Measurements from ENCODE around the gene NAV3.
A peak's percentile ranks its signal among the peaks of the same experiment; 100 is the strongest.
"Not testable (repeated sequence)": the region's sequence is repeated elsewhere in the genome, so short reads cannot be mapped to it uniquely, and the experiment has no call there.

NAV3 gene

GRCh38 chr12:78191611-78192010, 360.9 kb downstream of the NAV3 start:
- DNase-seq (ENCODE audit: low spot score) = no peak

- no peak for DNase-seq (ENCODE audit: low spot score)
These were observed 362.3 kb downstream of the NAV3 start for GRCh38 chr12:78192979-78193378.

GRCh38 chr12:78194448-78194847, 363.8 kb downstream of the NAV3 start:
- DNase-seq (ENCODE audit: low spot score) = no peak

GRCh38 chr12:78198896-78199295, 368.2 kb downstream of the NAV3 start:
- no peak for DNase-seq (ENCODE audit: low spot score)

GRCh38 chr12:78199926-78200325, 369.2 kb downstream of the NAV3 start:
- DNase-seq (ENCODE audit: low spot score) = no peak

GRCh38 chr12:78204926-78205325, 374.2 kb downstream of the NAV3 start:
- no peak for DNase-seq (ENCODE audit: low spot score)

- no peak for DNase-seq (ENCODE audit: low spot score)
These were observed 377.4 kb downstream of the NAV3 start for GRCh38 chr12:78208092-78208491.

- no peak for DNase-seq (ENCODE audit: low spot score)
These were observed 379.3 kb downstream of the NAV3 start for GRCh38 chr12:78209846-78210505.

- DNase-seq (ENCODE audit: low spot score) = no peak
These were observed 379.8 kb downstream of the NAV3 start for GRCh38 chr12:78210506-78210860.

- no peak for DNase-seq (ENCODE audit: low spot score)
These were observed 380.2 kb downstream of the NAV3 start for GRCh38 chr12:78210894-78211302.

- DNase-seq (ENCODE audit: low spot score) = no peak
These were observed 390.1 kb downstream of the NAV3 start for GRCh38 chr12:78220811-78221210.

- DNase-seq (ENCODE audit: low spot score) = no peak
These were observed 393.5 kb downstream of the NAV3 start for GRCh38 chr12:78224154-78224553.

- DNase-seq (ENCODE audit: low spot score) = no peak
These were observed 396.1 kb downstream of the NAV3 start for GRCh38 chr12:78226763-78227162.

- peak; percentile 78 for DNase-seq (ENCODE audit: low spot score)
These were observed 399.0 kb downstream of the NAV3 start for GRCh38 chr12:78229591-78230101.

GRCh38 chr12:78232756-78233155, 402.1 kb downstream of the NAV3 start:
- no peak for DNase-seq (ENCODE audit: low spot score)

GRCh38 chr12:78236264-78236663, 405.6 kb downstream of the NAV3 start:
- no peak for DNase-seq (ENCODE audit: low spot score)

- DNase-seq (ENCODE audit: low spot score) = no peak
These were observed 408.9 kb downstream of the NAV3 start for GRCh38 chr12:78239544-78239943.

- DNase-seq (ENCODE audit: low spot score) = no peak
These were observed 410.1 kb downstream of the NAV3 start for GRCh38 chr12:78240827-78241226.

- no peak for DNase-seq (ENCODE audit: low spot score)
These were observed 410.8 kb downstream of the NAV3 start for GRCh38 chr12:78241446-78241845.

- DNase-seq (ENCODE audit: low spot score) = no peak
These were observed 414.3 kb downstream of the NAV3 start for GRCh38 chr12:78244916-78245507.

GRCh38 chr12:78248321-78248720, 417.6 kb downstream of the NAV3 start:
- no peak for DNase-seq (ENCODE audit: low spot score)

- DNase-seq (ENCODE audit: low spot score) = no peak
These were observed 418.9 kb downstream of the NAV3 start for GRCh38 chr12:78249578-78249977.

- DNase-seq (ENCODE audit: low spot score) = not testable (repeated sequence)
These were observed 427.0 kb downstream of the NAV3 start for GRCh38 chr12:78257662-78258061.

- DNase-seq (ENCODE audit: low spot score) = no peak
These were observed 430.3 kb downstream of the NAV3 start for GRCh38 chr12:78260976-78261375.
